HG03432 (cell line): ENCODE data around the gene NR1H3.
A peak's percentile ranks its signal among the peaks of the same experiment; 100 is the strongest.
"Not testable (repeated sequence)": the region's sequence is repeated elsewhere in the genome, so short reads cannot be mapped to it uniquely, and the experiment has no call there.

Source experiments
- ATAC-seq: cut with Tn5 transposase; IDR thresholded peaks from one replicate; pipeline ENCODE4 v1.9.1; 2021; ENCODE audit warnings: mild to moderate bottlenecking, moderate library complexity; ENCODE audit not compliant: unreplicated experiment

The NR1H3 gene

DNA sequence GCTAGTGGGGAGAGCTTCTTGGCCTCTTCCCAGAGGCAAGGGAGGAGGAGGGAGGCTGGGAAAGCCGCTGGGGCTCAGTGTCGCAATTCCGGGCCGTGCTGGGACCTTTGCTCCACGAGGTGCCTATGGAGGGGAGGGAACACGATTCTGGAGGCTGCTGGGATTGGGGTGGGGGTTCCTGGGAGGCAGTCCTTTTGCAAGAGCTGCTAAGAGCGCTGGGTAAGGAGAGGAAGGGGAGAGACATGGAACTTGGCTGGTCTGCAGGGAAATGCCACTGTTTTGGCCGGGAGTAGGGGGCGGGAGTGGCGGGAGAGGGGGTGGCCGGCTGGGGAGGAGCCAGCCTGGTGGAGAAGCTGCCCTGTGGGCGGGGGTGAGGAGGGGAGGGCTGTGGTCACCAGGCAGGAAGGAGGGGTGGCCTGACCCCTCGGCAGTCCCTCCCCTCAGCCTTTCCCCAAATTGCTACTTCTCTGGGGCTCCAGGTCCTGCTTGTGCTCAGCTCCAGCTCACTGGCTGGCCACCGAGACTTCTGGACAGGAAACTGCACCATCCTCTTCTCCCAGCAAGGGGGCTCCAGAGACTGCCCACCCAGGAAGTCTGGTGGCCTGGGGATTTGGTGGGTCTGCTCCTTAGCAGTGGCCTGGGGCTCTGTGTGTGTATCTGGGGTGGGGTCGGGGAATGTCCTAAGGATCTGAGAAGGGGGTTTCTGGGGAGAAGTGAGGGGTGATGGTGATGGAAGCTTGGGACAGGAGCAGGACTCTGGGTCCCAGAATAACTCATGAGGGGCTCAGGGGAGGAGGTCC is at the start of gene NR1H3:
Gene NR1H3 (plus strand): TSS at position 480 of the 800 bp plus-strand sequence. CDS start 1,221 bp downstream, outside the sequence.
- no peak for ATAC-seq

DNA sequence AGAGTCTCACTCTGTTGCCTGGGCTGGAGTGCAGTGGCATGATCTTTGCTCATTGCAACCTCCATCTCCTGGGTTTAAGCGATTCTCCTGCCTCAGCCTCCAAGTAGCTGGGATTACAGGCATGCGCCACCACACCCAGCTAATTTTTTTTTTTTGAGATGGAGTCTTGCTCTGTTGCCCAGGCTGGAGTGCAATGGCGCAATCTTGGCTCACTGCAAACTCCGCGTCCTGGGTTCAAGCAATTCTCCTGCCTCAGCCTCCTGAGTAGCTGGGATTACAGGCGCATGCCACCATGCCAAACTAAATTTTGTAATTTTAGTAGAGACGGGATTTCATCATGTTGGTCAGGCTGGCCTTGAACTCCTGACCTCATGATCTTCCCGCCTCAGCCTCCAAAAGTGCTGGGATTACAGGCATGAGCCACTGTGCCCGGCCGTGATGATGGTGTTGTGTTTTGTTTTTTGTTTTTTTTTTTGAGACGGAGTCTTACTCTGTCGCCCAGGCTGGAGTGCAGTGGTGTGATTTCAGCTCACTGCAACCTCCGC is 49.7 kb upstream of the NR1H3 start:
- ATAC-seq: not testable (repeated sequence)

DNA sequence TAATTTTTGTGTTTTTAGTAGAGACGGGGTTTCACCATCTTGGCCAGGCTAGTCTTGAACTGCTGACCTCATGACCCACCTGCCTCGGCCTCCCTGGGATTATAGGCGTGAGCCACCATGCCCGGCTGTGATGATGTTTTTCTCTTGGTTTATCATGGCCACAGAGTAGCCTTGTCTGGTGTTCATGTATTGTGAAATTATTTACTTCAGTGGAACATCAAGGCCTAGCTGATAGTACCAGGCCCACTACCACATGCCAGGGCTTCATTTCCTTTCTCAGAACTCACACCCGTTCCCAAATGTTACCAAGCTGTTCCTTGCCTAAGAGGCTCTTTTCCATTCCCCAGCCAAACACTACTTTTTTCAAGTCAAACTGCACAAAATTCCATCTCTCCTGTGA is 49.2 kb upstream of the NR1H3 start:
- no peak for ATAC-seq

DNA sequence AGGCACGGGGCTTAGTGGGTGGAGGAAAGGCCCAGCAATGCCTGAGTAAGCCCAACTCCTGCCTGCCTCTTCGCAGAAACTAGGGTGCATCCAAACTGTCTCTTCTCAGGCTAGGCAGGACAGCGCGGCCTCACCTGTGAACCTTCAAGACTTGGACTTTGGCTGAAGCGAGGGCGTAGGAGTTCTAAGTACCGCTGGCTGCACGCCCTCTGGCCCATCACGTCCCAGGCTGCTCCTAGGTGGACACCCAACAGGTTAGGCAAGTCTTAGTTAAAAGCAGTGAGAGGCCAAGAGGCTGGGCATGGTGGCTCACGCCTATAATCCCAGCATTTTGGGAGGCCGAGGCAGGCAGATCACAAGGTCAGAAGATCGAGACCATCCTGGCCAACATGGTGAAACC is 44.9 kb upstream of the NR1H3 start:
- ATAC-seq: no peak

DNA sequence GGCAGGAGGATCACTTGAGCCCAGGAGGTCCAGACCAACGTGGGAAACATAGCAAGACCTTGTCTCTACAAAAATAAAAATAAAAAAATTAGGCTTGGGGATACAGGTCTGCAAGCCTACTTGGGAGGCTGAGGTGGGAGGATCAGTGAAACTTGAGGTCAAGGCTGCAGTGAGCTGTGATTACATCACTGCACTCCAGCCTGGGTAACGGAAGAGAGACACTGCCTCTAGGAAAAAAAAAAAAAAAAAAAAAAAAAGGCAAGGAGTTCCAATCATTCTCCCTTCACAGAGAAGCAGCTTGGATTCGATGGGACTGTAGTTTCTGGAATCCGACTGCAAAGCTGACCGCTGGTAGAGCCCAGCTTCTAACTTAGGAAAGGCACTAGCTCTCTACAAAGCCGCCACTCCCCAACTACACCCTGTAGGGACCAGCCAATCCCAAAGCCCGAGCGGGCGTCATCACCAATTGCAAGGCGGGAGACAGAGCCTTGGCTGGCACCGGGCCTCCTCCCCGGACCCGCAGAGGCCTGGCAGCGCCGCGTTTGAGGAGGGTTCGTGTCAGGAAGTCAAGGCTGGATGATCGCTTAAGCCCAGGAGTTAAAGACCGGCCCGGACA is 43.7 kb upstream of the NR1H3 start:
- peak; percentile 69 for ATAC-seq

DNA sequence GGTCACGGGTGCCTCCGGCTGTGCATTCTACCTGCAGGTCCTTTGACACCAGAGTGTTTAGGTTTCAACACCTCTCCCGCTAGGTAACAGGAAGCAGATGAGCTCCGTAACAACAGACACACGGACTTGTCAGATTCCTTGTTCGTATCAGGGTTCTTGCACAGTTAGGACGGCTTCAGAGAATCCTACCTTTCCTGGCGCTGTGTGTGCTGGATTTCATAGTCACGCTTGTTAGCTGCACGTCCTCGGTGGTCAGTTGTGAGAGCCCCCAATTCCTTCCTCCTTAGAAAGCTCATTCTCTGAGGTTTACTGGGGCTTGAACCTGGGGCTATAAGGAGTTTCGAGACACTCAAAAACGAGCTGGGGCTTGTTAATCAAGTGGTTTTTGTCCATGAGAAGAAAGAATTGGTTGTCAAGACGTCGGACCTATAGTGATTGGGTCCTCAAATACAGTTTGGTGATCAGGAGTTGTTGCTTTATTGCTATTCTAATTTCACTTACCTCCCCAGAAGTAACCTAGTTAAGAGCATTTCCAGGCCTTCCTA is 42.4 kb upstream of the NR1H3 start:
- ATAC-seq: no peak

DNA sequence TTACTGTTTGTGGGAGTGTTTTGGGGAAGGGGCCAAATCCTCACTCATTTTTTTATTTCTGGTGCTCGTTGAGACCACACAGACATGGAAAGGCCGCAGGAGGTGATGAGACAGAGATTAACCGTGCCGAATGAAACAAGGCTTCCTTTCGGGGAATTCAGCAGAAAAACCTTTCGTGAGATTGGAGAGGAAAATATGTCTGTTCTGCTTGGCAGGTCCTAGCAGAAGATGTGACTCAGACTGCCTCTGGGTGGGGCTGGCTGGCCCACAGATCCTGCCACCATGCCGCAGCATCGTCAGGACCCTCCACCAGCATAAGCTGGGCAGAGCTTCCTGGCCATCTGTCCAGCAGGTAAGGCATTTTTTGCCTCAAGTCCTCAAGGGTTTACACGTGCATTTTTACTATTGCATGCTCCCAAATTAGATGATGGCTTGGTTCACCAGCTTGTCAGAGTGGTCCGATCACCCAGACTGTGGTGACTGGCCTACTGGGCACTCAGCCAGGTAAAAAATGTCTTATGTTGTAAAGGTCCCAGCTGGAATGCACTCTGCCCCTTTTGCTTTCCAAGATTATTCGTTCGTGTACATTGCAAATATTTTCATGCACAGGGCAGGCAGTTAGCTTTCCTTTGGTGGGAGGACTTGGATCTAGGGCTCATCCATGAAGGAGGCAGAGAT is 41.5 kb upstream of the NR1H3 start:
- peak; percentile 25 for ATAC-seq

DNA sequence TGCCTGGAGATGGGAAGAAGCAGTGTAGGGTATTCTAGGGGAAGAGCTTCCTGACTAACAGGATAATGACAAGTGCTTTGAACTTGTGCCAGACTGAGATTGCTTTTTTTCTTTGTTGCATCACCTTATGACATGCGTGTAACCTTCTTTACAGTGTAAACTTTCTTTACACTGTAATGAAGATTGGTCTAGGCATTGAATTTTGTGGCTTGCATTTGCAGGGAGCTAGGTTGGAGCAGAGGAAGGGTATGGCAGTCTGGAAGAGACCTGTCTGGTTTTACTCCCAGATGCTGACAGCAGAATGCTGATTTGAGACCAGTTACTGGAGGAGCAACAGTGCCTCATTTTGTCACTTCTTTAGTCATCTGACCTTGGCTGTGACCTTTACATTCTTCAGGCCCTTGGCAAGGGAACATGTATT is 37.4 kb upstream of the NR1H3 start:
- no peak for ATAC-seq

DNA sequence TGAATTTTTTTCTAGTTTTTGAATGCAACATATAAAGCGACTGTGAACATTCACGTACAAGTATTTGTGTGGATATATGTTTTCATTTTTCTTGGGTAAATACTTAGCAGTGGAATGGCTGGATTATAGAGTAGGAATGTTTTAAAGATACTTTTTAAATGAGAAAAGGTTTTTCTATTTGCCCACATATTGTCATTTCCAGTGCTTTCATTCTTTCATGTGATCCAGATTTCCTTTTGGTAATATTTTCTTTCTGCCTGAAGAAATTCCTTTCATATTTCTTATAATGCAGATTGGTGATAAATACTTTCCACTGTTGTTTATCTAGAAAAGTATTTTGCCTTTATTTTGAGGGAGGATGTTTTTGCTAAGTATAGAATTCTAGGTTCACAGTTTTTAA is 35.1 kb upstream of the NR1H3 start:
- no peak for ATAC-seq

DNA sequence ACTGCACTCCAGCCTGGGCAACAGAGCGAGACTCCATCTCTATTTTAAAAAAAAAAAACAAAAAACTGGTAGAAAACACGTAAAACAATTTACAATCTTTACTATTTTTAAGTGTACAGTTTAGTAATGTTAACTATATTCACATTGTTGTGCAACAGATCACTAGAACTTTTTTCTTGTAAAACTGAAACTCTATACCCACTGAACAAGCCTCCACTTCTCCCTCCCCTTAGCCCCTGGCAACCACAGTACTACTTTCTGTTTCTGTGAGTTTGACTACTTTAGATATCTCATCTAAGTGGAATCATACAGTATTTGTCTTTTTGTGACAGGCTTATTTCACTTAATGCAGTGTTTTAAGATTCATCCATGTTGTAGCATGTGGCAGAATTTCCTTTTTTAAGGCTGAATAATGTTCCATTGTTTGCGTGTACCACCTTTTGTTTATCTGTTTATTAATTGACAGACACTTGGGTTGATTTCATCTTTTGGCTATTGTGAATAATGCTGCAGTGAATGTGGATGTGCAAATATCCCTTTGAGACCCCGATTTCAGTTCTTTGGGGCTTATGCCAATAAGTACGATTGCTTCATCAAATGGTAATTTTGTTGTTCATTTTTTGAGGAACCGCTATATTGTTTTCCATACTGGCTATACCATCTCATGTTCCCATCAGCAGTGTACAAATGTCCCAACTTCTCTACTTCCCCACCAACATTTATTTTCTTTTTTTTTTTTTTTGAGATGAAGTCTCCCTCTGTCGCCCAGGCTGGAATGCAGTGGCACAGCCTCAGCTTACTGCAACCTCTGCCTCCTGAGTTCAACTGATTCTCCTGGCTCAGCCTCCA is 32.0 kb upstream of the NR1H3 start:
- ATAC-seq: peak; percentile 71

DNA sequence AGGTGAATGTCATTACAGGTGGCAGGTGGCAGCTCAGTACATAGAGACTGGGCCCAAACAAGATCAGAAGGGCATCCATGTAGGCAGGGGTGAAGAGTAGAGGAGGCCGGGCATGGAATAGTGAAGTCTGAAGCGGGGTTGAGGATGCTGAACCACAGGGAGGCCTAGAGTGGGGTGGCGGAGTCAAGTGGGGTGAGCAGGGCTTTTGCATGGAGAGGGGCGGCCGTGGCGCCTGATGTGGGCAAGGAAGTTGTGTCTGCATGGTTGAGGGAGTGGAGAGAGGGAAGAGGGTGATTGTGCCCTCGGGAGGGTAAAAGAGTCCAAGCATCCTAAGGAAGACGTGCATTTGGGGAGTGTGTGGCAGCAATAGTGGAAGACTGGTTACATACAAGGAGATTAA is 28.6 kb upstream of the NR1H3 start:
- ATAC-seq: no peak

DNA sequence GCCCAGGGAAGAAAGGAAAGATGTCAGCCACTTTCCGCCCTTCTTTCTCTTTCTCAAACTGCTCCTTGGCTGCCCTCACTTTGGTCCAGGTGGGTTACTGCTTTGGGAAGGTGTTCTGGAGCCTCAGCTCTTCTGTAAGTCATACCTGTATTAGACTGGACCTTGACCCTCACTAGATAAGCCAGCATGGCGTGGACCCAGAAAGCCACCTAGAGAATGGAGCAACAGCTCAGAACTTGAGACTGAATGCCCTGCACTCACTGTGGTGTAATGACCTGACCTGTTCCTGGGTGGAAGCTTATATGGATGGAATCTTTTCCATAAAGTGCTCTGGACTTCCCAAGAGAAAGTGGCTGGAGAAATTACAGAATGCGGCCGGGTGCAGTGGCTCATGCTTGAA is 24.7 kb upstream of the NR1H3 start:
- ATAC-seq: no peak

DNA sequence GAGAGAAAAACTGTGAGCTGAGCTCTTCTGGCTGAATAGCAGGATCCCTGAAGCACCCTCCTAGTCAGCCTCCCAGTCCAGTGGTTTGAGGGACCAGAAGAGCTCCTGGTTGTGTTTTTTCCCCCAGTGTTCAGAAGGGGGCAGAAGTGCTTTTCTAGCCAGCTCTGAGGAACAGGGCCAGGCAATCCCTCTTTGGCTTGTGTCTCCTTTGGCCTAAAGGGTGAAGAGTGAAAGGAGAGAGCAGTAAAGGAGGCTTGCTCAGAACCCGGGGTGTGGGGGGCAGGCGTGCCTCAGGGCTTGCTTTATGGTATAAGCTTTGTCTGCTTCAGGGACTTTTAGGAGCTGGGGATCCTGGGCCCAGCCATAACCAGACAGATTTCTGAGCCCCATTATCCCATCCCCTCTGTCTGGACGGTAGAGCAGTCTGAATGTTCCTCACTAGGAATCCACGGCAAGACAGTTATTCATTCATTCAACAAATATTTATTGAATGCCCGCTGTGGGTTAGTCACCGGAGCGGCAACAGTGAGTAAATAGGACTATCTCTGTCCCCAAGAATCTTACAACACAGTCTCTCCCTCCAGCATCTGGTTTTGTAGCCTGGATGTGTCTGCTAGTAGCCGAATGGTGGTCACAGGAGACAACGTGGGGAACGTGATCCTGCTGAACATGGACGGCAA is 23.7 kb upstream of the NR1H3 start:
- ATAC-seq: no peak

DNA sequence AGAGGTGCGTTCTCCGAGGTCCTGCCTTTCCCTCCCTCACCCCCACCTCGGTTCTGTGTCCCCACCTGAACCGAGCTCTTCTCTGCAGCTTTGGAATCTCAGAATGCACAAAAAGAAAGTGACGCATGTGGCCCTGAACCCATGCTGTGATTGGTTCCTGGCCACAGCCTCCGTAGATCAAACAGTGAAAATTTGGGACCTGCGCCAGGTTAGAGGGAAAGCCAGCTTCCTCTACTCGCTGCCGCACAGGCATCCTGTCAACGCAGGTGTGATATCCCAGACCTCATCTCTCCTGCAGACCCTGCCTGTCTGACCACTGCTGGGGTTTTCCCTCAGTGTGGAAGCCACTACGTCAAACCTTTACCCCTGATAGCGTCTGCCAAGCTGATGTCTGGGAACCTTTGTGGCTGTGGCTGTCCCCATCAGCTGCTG is 23.1 kb upstream of the NR1H3 start:
- ATAC-seq: no peak

DNA sequence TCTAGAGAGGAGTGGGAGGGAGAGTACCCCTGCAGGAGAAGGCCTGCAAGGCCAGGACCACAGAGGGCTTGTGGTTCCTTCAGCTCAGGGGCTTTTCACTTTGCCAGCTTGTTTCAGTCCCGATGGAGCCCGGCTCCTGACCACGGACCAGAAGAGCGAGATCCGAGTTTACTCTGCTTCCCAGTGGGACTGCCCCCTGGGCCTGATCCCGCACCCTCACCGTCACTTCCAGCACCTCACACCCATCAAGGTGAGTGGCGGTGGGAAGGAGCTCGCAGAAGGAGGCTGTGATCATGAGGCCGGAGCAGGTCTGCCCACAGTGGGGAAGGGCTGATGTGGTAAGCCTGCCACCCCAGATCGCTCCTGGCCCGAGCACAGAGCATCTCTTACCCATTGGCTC is 22.6 kb upstream of the NR1H3 start:
- no peak for ATAC-seq

DNA sequence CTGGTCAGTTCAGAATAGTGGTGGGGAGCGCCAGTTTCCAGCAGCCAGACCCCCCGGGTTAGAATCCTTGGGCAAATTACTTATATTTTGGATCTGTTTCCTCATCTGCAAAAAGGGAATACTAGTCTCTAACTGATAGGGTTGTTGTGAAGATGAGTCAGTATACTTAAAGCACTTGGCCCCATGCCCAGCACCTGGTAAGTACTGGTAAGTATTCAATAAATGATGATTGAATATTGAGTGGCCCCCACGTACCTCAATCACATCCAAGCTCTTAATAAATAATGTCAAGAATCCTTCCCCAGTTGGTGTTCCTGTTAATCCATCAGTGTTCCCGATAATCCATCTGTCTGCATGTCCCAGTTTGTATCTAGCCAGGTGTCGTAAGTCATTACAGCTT is 21.3 kb upstream of the NR1H3 start:
- no peak for ATAC-seq

DNA sequence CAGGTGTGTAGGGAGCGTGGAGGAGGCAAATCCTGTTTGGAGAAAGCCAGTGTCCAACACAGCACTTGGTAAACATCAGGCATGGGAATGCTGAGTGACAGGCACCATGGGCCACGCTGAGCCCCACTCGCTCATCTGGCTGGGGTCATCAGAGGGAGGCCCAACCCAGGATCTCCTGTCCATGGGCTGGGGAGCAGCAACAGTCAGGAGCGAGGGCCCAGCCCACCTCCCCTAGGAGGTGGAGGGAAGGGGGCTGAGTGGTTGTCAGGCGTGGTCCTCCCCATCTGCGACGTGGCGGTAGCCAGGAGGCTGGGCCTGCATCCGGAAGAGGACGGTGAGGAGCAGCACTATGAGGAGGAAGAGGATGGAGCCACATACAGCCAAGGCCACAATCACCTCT is 17.9 kb upstream of the NR1H3 start:
- no peak for ATAC-seq

DNA sequence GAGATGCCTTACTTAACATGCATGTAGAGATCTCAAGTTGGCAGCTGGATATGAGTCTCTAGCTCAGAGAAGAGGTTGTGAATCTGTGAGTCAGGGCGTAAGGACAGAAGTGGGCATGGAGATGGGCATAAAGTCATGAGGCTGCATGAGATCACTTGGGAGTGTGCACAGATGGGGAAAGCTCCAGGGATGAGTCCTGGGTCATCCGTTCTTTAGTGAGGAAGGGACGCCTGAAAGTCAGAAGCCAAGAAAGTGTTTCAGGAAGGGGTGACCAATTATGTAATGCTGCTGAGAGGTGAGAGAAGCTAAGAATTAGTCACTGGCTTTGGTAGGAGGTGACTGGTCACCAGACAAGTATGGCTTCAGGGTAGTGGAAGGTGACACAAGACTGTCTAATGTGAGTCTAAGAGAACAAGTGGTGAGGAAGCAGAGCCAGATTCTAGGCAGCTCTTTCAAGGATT is 15.9 kb upstream of the NR1H3 start:
- ATAC-seq: no peak

DNA sequence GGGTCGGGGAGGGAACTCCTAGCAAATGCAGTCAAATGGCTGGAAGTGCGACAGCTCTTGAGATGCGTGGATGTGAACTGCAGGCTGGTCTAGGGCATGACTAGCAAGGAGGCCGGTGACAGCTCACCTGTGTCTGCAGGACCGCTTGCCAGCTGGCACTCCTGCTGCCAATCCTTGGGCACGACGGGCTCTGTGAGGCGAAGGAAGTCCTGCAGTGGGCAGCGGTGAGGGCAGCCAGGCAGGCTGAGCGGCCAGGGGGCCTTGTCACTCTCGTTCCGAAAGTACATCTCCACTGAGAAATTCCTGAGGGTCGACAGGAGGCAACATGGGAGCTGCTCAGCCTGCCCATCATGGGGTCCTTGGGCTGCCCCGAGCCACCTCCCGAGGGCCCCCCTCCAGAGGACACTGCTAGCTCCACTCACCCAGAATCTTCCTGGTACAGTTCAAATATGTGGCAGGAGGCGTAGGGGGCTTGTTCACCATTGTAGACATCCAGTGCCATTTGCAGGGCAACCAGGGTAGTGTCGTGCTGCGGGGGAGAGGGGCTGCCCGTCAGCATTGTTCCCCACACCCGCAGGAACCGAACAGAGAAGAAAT is 15.1 kb upstream of the NR1H3 start:
- ATAC-seq: no peak
